Type B pancreatic cell (in vitro differentiated cells): Measurements from ENCODE around the gene CHMP1B. TPM values are rescaled to one million over a fixed set of nuclear protein-coding genes. Genes with fewer than 3 reads are reported as not detected.

Experiments
- DNase-seq: peaks from one replicate; pipeline ENCODE4 v3.0.0; 2021; ENCODE audit warnings: mixed read lengths; ENCODE audit not compliant: unreplicated experiment; ENCODE audit errors: extremely low spot score
- H3K27ac Mint-ChIP-seq: 2 replicates; pipeline ENCODE4 v1.8.0; 2021; ENCODE audit warnings: mild to moderate bottlenecking, mixed read lengths
- H3K27me3 Mint-ChIP-seq: 2 replicates; pipeline ENCODE4 v1.8.0; 2021; ENCODE audit warnings: mixed read lengths
- H3K36me3 Mint-ChIP-seq: 2 replicates; pipeline ENCODE4 v1.8.0; 2021; ENCODE audit warnings: mixed read lengths
- H3K4me1 Mint-ChIP-seq: one replicate; pipeline ENCODE4 v1.8.0; 2021; ENCODE audit warnings: mixed read lengths; ENCODE audit not compliant: unreplicated experiment
- H3K4me3 Mint-ChIP-seq: 2 replicates; pipeline ENCODE4 v1.8.0; 2021; ENCODE audit warnings: mild to moderate bottlenecking, mixed read lengths
- H3K9me3 Mint-ChIP-seq: 2 replicates; pipeline ENCODE4 v1.8.0; 2021; ENCODE audit warnings: mixed read lengths
- total RNA-seq: library from RNA; stranded (reverse); gene quantifications from 2 replicates; pipeline ENCODE4 v1.2.1, GENCODE V29; 2021; ENCODE audit warnings: low replicate concordance
- TF ChIP-seq, protein P1 (sequence below): fragments of 200-600 bp; sonication (generic); conservative IDR thresholded peaks from 2 replicates; pipeline ENCODE4 v1.5.0; 2021; ENCODE audit warnings: antibody characterized with exemption, mild to moderate bottlenecking

CHMP1B gene
- total RNA-seq, 1 donor from 2014 or later: 41.4 TPM

DNA sequence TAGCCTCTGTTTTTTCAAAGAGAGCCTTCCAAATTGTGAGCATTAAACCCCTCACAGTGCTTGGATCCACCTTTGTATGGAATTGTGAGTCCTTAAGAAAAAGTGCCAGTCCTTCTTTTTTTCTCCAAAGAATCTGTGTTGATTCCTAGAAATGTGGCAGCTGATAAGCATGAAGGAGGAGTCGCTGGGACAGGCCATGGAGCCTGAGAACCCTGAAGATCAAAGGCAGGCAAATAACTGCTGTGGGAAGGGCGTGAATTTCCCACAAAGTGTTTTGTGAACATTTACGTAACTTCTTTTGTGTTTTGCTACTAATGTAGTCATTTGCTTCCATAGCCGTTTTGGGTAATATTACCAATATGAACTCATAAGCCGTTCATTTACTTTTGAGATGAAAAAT, 27.7 kb upstream of the CHMP1B start:
- Mint-ChIP-seq H3K4me1 (no peaks in the 10 kb centered on the region), H3K27me3 (no peaks in the 10 kb centered on the region), H3K27ac (no peak overlapping the region), H3K9me3 (no peaks in the 10 kb centered on the region), H3K4me3 (no peak overlapping the region), H3K36me3 (no peaks in the 10 kb centered on the region)
- no peak for DNase-seq
- TF ChIP-seq, protein P1, sequence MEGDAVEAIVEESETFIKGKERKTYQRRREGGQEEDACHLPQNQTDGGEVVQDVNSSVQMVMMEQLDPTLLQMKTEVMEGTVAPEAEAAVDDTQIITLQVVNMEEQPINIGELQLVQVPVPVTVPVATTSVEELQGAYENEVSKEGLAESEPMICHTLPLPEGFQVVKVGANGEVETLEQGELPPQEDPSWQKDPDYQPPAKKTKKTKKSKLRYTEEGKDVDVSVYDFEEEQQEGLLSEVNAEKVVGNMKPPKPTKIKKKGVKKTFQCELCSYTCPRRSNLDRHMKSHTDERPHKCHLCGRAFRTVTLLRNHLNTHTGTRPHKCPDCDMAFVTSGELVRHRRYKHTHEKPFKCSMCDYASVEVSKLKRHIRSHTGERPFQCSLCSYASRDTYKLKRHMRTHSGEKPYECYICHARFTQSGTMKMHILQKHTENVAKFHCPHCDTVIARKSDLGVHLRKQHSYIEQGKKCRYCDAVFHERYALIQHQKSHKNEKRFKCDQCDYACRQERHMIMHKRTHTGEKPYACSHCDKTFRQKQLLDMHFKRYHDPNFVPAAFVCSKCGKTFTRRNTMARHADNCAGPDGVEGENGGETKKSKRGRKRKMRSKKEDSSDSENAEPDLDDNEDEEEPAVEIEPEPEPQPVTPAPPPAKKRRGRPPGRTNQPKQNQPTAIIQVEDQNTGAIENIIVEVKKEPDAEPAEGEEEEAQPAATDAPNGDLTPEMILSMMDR: no peak

DNA sequence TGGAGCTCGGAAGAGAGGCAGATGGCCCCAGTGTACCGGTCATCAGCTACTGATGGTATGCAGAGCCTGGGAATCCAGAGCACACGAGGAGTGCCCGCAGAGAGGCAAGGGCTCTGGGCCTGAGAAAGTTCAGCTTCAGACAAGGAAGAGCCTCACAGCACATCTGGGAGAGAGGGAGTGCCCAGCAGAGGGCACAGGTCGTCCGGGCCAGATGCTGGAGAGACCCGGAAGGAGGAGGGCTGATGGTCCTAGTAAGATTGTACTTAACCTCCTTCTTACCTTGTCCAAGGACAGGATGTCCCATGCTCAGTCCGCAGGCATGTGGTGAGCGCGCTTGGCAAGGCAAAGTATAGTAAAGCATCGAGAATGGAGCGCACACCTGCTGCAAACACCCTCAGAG, 24.4 kb upstream of the CHMP1B start:
- no peaks in the 10 kb centered on the region for H3K9me3 Mint-ChIP-seq
- TF ChIP-seq, protein P1: no peak
- no peak overlapping the region for H3K27ac Mint-ChIP-seq
- no peak for DNase-seq
- H3K4me1 Mint-ChIP-seq: peaks cover 9% of the 10 kb centered on the region
- no peak overlapping the region for H3K4me3 Mint-ChIP-seq
- no peaks in the 10 kb centered on the region for H3K36me3 Mint-ChIP-seq
- H3K27me3 Mint-ChIP-seq: no peaks in the 10 kb centered on the region

GRCh38 chr18:11828786-11829432, 22.3 kb upstream of the CHMP1B start:
- Mint-ChIP-seq H3K9me3 (no peaks in the 10 kb centered on the region), H3K27ac (no peak overlapping the region), H3K36me3 (no peaks in the 10 kb centered on the region), H3K27me3 (no peaks in the 10 kb centered on the region), H3K4me3 (no peak overlapping the region), H3K4me1 (peaks cover 9% of the 10 kb centered on the region)
- TF ChIP-seq, protein P1: no peak
- DNase-seq: no peak

DNA sequence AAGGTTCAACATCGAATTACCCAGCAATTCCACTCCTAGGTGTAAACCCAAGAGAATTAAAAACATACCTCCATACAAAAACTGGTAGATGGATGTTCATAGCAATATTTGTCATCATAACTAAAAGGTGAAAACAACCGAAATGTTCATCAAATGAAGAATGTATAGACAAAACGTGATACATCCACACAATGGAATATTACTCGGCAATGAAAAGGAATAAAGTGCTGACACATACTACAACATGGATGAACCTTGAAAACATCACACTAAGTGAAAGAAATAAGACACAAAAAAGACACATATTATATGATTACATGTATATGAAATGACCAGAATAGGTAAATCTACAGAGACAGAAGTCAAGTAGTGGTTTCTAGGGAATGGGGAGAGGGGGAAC, 20.6 kb upstream of the CHMP1B start:
- Mint-ChIP-seq H3K4me1 (peaks cover 9% of the 10 kb centered on the region), H3K4me3 (no peak overlapping the region), H3K27me3 (no peaks in the 10 kb centered on the region), H3K36me3 (no peaks in the 10 kb centered on the region), H3K27ac (no peak overlapping the region), H3K9me3 (no peaks in the 10 kb centered on the region)
- TF ChIP-seq, protein P1: no peak
- DNase-seq: no peak

- Mint-ChIP-seq H3K9me3 (no peaks in the 10 kb centered on the region), H3K4me1 (peaks cover 9% of the 10 kb centered on the region), H3K27ac (no peak overlapping the region), H3K36me3 (no peaks in the 10 kb centered on the region), H3K27me3 (no peaks in the 10 kb centered on the region), H3K4me3 (no peak overlapping the region)
- no peak for DNase-seq
- TF ChIP-seq, protein P1: no peak
These were observed 19.3 kb upstream of the CHMP1B start for GRCh38 chr18:11831921-11832320.

GRCh38 chr18:11834772-11835171, 16.4 kb upstream of the CHMP1B start:
- no peaks in the 10 kb centered on the region for H3K27me3 Mint-ChIP-seq
- TF ChIP-seq, protein P1: no peak
- H3K9me3 Mint-ChIP-seq: no peaks in the 10 kb centered on the region
- H3K4me3 Mint-ChIP-seq: no peak overlapping the region
- H3K27ac Mint-ChIP-seq: no peak overlapping the region
- no peak for DNase-seq
- H3K36me3 Mint-ChIP-seq: no peaks in the 10 kb centered on the region
- peaks cover under 1% of the 10 kb centered on the region for H3K4me1 Mint-ChIP-seq
